NCI-H460 (cell line): ENCODE data around the gene JRKL. TPM values are rescaled to one million over a fixed set of nuclear protein-coding genes. Genes with fewer than 3 reads are reported as not detected.
"Not testable (repeated sequence)": the region's sequence is repeated elsewhere in the genome, so short reads cannot be mapped to it uniquely, and the experiment has no call there.

Experiments used
- DNase-seq: peaks from one replicate; pipeline ENCODE4 v3.0.0-alpha.2; 2016; ENCODE audit warnings: low read depth; ENCODE audit errors: extremely low read depth
- small RNA-seq, 2 experiments: library from RNA; depleted of rRNA; stranded (forward); fragments of <200 nt; gene quantifications; one replicate each; pipeline ENCODE3, GENCODE V24; 2014
- total RNA-seq: library from RNA; depleted of rRNA; stranded (reverse); fragments of >200 nt; shearing (Covaris generic); gene quantifications from 2 replicates; pipeline ENCODE4 v1.2.3, GENCODE V29; 2014; rRNA removed

The JRKL gene
- total RNA-seq, 1 experiment from 2014 or later: 8.3 TPM

- peak; percentile 39 for DNase-seq
These were observed 4.0 kb downstream of the JRKL start for GRCh38 chr11:96393753-96394348.

- DNase-seq: no peak
These were observed 5.0 kb downstream of the JRKL start for GRCh38 chr11:96394773-96395172.

- no peak for DNase-seq
These were observed 6.8 kb downstream of the JRKL start for GRCh38 chr11:96396637-96397036.

- DNase-seq: no peak
These were observed 8.1 kb downstream of the JRKL start for GRCh38 chr11:96397863-96398262.

- no peak for DNase-seq
These were observed 10.9 kb downstream of the JRKL start for GRCh38 chr11:96400697-96401096.

GRCh38 chr11:96411412-96411811, 21.6 kb downstream of the JRKL start:
- DNase-seq: not testable (repeated sequence)

GRCh38 chr11:96412761-96413381, 23.1 kb downstream of the JRKL start:
- no peak for DNase-seq

GRCh38 chr11:96413408-96413807, 23.6 kb downstream of the JRKL start:
- DNase-seq: no peak

- no peak for DNase-seq
These were observed 34.9 kb downstream of the JRKL start for GRCh38 chr11:96424693-96425092.

- no peak for DNase-seq
These were observed 40.9 kb downstream of the JRKL start for GRCh38 chr11:96430668-96431067.

GRCh38 chr11:96432654-96433053, 42.8 kb downstream of the JRKL start:
- DNase-seq: not testable (repeated sequence)

Small RNA genes lying within 50 kb of the gene (small RNA-seq; reads per million reads assigned to genes)
- 0 reads per million in 2 experiments for gene MIR1260B

Other genes starting within 250 kb of the JRKL start
- gene MAML2, start 46.8 kb upstream of the JRKL start, total RNA-seq: 4.7 and 5.7 TPM in 2 replicates
- gene CCDC82, start 101 bp upstream of the JRKL start, total RNA-seq: 8.7 and 16.3 TPM in 2 replicates